Astrocyte (in vitro differentiated cells and primary cell): Measurements from ENCODE around the gene LCN10. TPM values are rescaled to one million over a fixed set of nuclear protein-coding genes. Genes with fewer than 3 reads are reported as not detected.

Experiments used
- DNase-seq: peaks from one replicate; pipeline ENCODE4 v3.0.0-alpha.2; 2010; ENCODE audit warnings: low read depth
- FAIRE-seq: peaks from 2 replicates; lab custom pipeline; 2011; peaks lifted over from hg19 to GRCh38; lab: Jason Lieb, UNC
- H2AFZ ChIP-seq: 2 replicates; pipeline ENCODE4 v1.6.0; 2012; ENCODE audit warnings: low read depth, low read length, inconsistent platforms
- H3K27ac ChIP-seq: 2 replicates; pipeline ENCODE4 v1.5.1; 2011; ENCODE audit warnings: low read depth, low read length, inconsistent platforms
- H3K27me3 ChIP-seq: 2 replicates; pipeline ENCODE4 v1.6.0; 2011; ENCODE audit warnings: low read length, inconsistent platforms; ENCODE audit not compliant: insufficient read depth
- H3K36me3 ChIP-seq: 2 replicates; pipeline ENCODE4 v1.5.1; 2011; ENCODE audit warnings: low read length, inconsistent platforms; ENCODE audit not compliant: insufficient read depth
- H3K4me1 ChIP-seq: 2 replicates; pipeline ENCODE4 v1.5.1; 2011; ENCODE audit warnings: low read length, inconsistent platforms; ENCODE audit not compliant: insufficient read depth
- H3K4me2 ChIP-seq: 2 replicates; pipeline ENCODE4 v1.6.0; 2012; ENCODE audit warnings: low read length, inconsistent platforms
- H3K4me3 ChIP-seq: 2 replicates; pipeline ENCODE4 v1.5.1; 2011; ENCODE audit warnings: low read depth, mild to moderate bottlenecking, low read length, inconsistent platforms; ENCODE audit not compliant: insufficient read depth
- H3K79me2 ChIP-seq: 2 replicates; pipeline ENCODE4 v1.6.0; 2012; ENCODE audit warnings: mild to moderate bottlenecking, low read length, inconsistent platforms; ENCODE audit not compliant: insufficient read depth
- H3K9ac ChIP-seq: 2 replicates; pipeline ENCODE4 v1.6.0; 2012; ENCODE audit warnings: mild to moderate bottlenecking, low read length, inconsistent platforms
- H3K9me3 ChIP-seq: 2 replicates; pipeline ENCODE4 v1.5.1; 2012; ENCODE audit warnings: low read depth, mild to moderate bottlenecking, low read length, inconsistent platforms; ENCODE audit not compliant: insufficient read depth
- H4K20me1 ChIP-seq: 2 replicates; pipeline ENCODE4 v1.6.0; 2012; ENCODE audit warnings: low read length, inconsistent platforms; ENCODE audit not compliant: insufficient read depth
- H3K27ac Mint-ChIP-seq: one replicate; pipeline ENCODE4 v1.8.0; 2021; ENCODE audit warnings: mild to moderate bottlenecking, mixed read lengths; ENCODE audit not compliant: unreplicated experiment
- H3K27me3 Mint-ChIP-seq: one replicate; pipeline ENCODE4 v1.8.0; 2021; ENCODE audit warnings: low read depth, mixed read lengths; ENCODE audit not compliant: unreplicated experiment
- H3K36me3 Mint-ChIP-seq: one replicate; pipeline ENCODE4 v1.8.0; 2021; ENCODE audit warnings: low read depth, mixed read lengths; ENCODE audit not compliant: unreplicated experiment
- H3K4me1 Mint-ChIP-seq: one replicate; pipeline ENCODE4 v1.8.0; 2021; ENCODE audit warnings: low read depth, mixed read lengths; ENCODE audit not compliant: unreplicated experiment
- H3K4me3 Mint-ChIP-seq: one replicate; pipeline ENCODE4 v1.8.0; 2021; ENCODE audit warnings: mild to moderate bottlenecking, moderate library complexity, mixed read lengths; ENCODE audit not compliant: unreplicated experiment
- H3K9me3 Mint-ChIP-seq: one replicate; pipeline ENCODE4 v1.8.0; 2021; ENCODE audit warnings: mild to moderate bottlenecking, mixed read lengths; ENCODE audit not compliant: unreplicated experiment
- CTCF ChIP-seq: IDR thresholded peaks from 2 replicates; pipeline ENCODE4 v1.5.1; 2011; ENCODE audit warnings: low read depth, mild to moderate bottlenecking, inconsistent platforms, low read length, moderate library complexity; ENCODE audit not compliant: insufficient read depth
- EZH2 ChIP-seq: IDR thresholded peaks from 2 replicates; pipeline ENCODE4 v1.6.1; 2012; ENCODE audit warnings: mild to moderate bottlenecking, low read length, inconsistent platforms; ENCODE audit not compliant: insufficient read depth
- total RNA-seq: library from RNA; stranded (reverse); gene quantifications from 2 replicates; pipeline ENCODE4 v1.2.1, GENCODE V29; 2021

LCN10 gene
- total RNA-seq, 1 donor from 2014 or later: not detected

GRCh38 chr9:136714893-136715274 is 27.9 kb downstream of the LCN10 start:
- H3K4me1 ChIP-seq: peaks cover 3% of the 10 kb centered on the region
- H3K4me3 Mint-ChIP-seq: no peak overlapping the region
- H4K20me1 ChIP-seq: no peaks in the 10 kb centered on the region
- no peaks in the 10 kb centered on the region for H3K27me3 Mint-ChIP-seq
- no peak overlapping the region for H3K4me3 ChIP-seq
- H3K27me3 ChIP-seq: no peaks in the 10 kb centered on the region
- no peaks in the 10 kb centered on the region for H3K36me3 ChIP-seq
- no peak overlapping the region for H3K9ac ChIP-seq
- TF ChIP-seq CTCF (no peak), EZH2 (no peak)
- DNase-seq (no peak), FAIRE-seq (no peak)
- H3K27ac ChIP-seq: no peak overlapping the region
- no peak overlapping the region for H3K27ac Mint-ChIP-seq
- no peaks in the 10 kb centered on the region for H3K9me3 ChIP-seq
- H2AFZ ChIP-seq: no peak overlapping the region
- no peaks in the 10 kb centered on the region for H3K9me3 Mint-ChIP-seq
- H3K4me2 ChIP-seq: no peak overlapping the region
- H3K4me1 Mint-ChIP-seq: no peaks in the 10 kb centered on the region
- H3K36me3 Mint-ChIP-seq: no peaks in the 10 kb centered on the region
- no peaks in the 10 kb centered on the region for H3K79me2 ChIP-seq

GRCh38 chr9:136714096-136714892 is 28.4 kb downstream of the LCN10 start:
- no peaks in the 10 kb centered on the region for H4K20me1 ChIP-seq
- no peak overlapping the region for H2AFZ ChIP-seq
- peaks cover 3% of the 10 kb centered on the region for H3K4me1 ChIP-seq
- H3K4me3 Mint-ChIP-seq: no peak overlapping the region
- DNase-seq (no peak), FAIRE-seq (no peak)
- H3K36me3 Mint-ChIP-seq: no peaks in the 10 kb centered on the region
- H3K27ac Mint-ChIP-seq: no peak overlapping the region
- no peaks in the 10 kb centered on the region for H3K36me3 ChIP-seq
- no peaks in the 10 kb centered on the region for H3K9me3 Mint-ChIP-seq
- no peak overlapping the region for H3K27ac ChIP-seq
- H3K4me3 ChIP-seq: no peak overlapping the region
- H3K27me3 ChIP-seq: no peaks in the 10 kb centered on the region
- no peaks in the 10 kb centered on the region for H3K27me3 Mint-ChIP-seq
- H3K9ac ChIP-seq: no peak overlapping the region
- no peak for TF ChIP-seq EZH2
- TF ChIP-seq CTCF: no peak
- no peak overlapping the region for H3K4me2 ChIP-seq
- H3K9me3 ChIP-seq: no peaks in the 10 kb centered on the region
- no peaks in the 10 kb centered on the region for H3K4me1 Mint-ChIP-seq
- no peaks in the 10 kb centered on the region for H3K79me2 ChIP-seq

GRCh38 chr9:136713550-136713949 is 29.2 kb downstream of the LCN10 start:
- H3K9ac ChIP-seq: no peak overlapping the region
- H3K36me3 ChIP-seq: no peaks in the 10 kb centered on the region
- H3K79me2 ChIP-seq: no peaks in the 10 kb centered on the region
- H3K4me1 Mint-ChIP-seq: no peaks in the 10 kb centered on the region
- H3K9me3 Mint-ChIP-seq: no peaks in the 10 kb centered on the region
- H3K27ac Mint-ChIP-seq: no peak overlapping the region
- peaks cover 3% of the 10 kb centered on the region for H3K4me1 ChIP-seq
- peak overlapping the region; percentile 70 for H3K4me3 Mint-ChIP-seq
- H3K27ac ChIP-seq: no peak overlapping the region
- H3K27me3 Mint-ChIP-seq: no peaks in the 10 kb centered on the region
- no peaks in the 10 kb centered on the region for H3K36me3 Mint-ChIP-seq
- H3K4me3 ChIP-seq: no peak overlapping the region
- no peak overlapping the region for H2AFZ ChIP-seq
- no peaks in the 10 kb centered on the region for H4K20me1 ChIP-seq
- H3K4me2 ChIP-seq: peak overlapping the region; percentile 75
- H3K27me3 ChIP-seq: no peaks in the 10 kb centered on the region
- H3K9me3 ChIP-seq: no peaks in the 10 kb centered on the region
- FAIRE-seq: no peak
- no peak for TF ChIP-seq CTCF
- no peak for TF ChIP-seq EZH2
- DNase-seq: no peak
